H54 (cell line): Measurements from ENCODE around the gene GRIK2.

Experiments
- DNase-seq: peaks from one replicate; pipeline ENCODE4 v3.0.0; 2011; ENCODE audit warnings: low spot score, mixed read lengths; ENCODE audit not compliant: insufficient read length
- FAIRE-seq: peaks from 3 replicates; lab custom pipeline; 2011; peaks lifted over from hg19 to GRCh38; lab: Jason Lieb, UNC
- POLR2A ChIP-seq: IDR thresholded peaks from 2 replicates; pipeline ENCODE4 v1.6.1; 2011; ENCODE audit warnings: low read depth, mild to moderate bottlenecking, low read length

Gene GRIK2

DNA sequence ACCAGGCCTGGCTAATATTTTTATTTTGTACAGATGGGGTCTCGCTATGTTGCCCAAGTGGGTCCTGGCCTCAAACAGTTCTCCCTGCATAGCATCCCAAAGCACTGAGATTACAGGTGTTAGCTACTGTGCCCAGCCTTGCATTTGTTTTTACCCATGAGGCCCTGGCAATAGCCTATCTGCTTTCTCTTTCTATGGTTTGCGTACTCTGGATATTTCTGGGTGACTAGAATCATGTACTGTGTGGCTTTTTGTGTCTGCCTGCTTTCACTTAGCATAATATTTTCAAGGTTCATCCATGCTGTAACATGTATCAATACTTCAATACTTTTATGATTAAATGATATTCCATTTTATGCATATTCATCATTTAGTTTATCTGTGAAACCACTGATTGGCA, 451.7 kb downstream of the GRIK2 start:
- FAIRE-seq (no peak), DNase-seq (no peak)
- TF ChIP-seq POLR2A, result no peak

DNA sequence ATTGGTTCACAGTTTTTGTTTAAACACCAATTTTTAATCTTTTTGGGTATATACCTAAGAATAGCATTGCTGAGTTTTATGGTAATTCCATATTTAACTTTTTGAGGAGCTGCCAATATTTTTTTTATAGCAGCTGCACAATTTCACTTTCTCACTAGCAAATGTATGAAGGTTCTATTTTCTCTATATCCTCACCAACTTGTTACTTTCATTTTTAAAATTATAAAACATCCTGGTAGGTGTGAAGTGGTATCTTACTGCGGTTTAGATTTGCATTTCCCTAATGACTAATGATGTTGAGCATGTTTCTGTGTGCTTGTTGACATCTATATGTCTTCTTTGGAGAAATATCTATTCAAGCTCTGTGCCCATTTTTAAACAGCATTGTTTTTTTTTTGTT, 452.1 kb downstream of the GRIK2 start:
- FAIRE-seq (no peak), DNase-seq (no peak)
- no peak for TF ChIP-seq POLR2A

DNA sequence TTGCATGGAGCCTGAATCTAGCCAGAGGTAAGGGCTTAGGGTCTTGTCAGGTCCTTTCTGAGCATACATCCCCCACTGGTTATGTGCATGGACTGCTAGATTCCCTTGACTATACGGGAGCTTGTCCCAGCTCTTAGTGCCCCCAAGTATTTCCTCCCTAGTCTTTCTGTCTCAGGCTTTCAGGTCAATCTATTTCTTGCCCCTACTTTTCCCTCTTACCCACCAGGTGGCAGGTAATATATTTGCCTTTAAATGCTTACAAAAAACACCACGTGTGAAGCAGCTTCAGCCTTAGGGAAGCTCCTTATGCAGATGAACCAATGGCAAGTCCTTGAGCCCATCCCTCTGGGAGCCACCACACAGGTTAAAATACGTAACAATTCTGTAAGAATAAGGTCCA, 454.2 kb downstream of the GRIK2 start:
- no peak for DNase-seq
- no peak for FAIRE-seq
- no peak for TF ChIP-seq POLR2A

DNA sequence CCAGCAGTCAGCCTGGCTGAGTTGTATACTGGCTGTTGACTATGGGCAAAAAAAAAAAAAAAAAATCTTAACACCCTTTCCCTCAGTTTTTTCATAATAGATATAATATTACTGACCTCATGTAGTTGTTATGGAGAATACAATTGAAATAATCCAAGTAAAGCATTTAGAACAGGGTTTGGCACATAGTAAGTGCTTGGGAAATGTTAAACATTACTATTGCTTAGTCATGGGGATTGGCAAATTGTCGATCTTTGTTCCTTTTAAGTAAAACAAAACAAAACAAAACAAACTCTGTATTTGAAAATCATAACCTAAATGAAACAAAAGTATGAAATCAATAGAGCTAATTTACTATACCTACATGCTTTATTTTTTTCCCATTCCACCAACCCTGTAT, 458.4 kb downstream of the GRIK2 start:
- DNase-seq (no peak), FAIRE-seq (no peak)
- no peak for TF ChIP-seq POLR2A

DNA sequence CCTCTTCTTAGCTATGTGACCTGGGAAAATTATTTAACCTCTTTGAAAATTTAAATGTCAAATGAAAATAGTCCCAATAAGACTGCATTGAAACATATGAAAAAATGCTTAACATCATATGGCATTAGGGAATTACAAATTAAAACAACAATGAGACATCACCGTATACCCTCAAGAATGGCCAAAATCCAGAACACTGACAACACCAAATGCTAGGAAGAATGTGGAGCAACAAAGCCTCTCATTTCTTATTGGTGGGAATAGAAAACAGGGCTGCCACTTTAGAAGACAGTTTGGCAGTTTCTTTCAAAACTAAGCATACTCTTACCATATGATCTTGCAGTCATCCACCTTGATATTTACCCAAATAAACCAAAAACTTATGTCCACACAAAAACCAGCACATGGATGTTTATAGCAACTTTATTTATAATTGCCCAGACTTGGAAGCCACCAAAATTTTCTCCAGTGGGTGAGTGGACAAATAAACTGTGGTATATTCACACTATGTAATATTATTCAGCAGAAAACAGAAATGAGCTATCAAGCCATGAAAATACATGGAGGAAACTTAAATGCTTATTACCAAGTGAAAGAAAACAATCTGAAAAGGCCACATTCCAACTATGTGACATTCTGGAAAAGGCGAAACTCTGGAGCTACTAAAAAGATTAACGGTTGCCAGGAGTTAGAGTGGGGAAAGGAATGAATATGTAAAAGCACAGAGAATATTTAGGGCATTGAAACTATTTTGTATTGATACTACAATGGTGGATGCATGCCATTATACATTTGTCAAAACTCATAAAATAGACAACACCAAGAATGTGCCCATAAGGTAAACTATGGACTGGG, 459.9 kb downstream of the GRIK2 start:
- no peak for DNase-seq
- no peak for FAIRE-seq
- no peak for TF ChIP-seq POLR2A

DNA sequence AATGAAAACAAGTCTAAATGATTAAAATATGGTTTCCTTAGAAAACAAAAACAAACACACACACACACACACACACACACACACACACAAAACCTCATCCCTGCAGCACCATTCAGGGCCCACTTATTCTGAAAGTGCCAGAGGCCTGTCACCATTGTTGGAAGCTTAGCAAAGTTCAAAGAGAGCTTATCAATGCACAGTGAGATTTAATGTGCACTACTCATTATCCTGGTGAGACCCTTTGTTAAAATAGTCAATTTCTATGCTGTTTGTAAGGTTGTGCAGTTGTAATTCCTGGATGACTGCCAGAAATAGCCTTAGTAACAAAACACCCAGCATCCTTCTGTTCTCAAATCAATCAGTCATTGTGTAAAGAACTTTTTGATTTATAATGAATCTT, 482.9 kb downstream of the GRIK2 start:
- FAIRE-seq (no peak), DNase-seq (no peak)
- TF ChIP-seq POLR2A, result no peak

DNA sequence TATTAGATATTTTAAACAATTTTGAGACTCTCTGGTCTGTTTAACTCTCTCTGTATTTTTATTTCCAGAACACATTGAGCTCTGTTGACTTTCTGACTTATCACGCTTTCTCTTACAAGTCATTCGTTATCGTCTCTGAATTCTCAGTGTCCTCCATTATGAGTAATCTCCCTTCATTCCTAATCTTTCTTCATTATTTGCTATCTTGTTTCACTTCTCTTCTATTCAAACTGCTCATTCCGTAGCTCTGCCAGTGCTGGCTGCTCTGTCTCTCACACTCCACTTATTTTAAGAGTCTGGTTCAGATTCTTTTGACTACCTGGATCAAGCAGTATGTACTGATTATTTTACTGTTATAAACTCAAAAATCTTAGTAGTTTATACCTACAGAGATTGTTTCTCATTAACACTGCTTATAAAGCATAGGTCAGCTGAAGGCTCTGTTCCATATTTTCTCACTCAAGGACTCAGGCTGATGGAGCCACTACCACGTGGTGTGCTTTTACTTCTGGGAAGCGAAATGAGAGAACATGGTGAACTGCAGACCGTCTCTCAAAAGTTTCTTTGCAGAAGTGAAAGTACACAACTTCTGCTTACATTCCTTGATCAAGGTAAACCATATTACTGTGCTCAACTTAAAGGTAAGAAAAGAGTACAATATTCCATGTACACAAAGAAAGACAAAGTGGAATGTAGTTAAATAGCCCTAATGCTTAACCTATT, 485.2 kb downstream of the GRIK2 start:
- no peak for FAIRE-seq
- DNase-seq, result no peak
- no peak for TF ChIP-seq POLR2A

DNA sequence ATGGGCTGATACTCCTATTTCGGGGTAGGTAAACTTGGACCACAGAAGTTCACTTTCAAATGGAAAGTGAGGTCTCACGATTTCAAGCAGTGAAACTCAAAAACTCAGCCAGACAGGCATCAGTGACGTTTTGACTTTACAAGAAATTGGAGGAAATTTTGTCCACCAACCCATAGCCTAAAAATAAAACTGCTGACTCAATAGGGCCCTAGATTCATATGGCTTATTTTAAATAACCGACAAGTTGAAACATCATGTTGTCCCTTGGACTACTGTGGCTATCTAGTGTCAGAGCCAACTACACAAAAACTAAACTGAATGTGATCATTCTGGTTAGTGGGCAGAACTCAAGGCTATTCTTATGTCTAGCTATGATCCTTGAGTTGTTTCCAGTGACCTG, 486.3 kb downstream of the GRIK2 start:
- no peak for TF ChIP-seq POLR2A
- no peak for DNase-seq
- no peak for FAIRE-seq

DNA sequence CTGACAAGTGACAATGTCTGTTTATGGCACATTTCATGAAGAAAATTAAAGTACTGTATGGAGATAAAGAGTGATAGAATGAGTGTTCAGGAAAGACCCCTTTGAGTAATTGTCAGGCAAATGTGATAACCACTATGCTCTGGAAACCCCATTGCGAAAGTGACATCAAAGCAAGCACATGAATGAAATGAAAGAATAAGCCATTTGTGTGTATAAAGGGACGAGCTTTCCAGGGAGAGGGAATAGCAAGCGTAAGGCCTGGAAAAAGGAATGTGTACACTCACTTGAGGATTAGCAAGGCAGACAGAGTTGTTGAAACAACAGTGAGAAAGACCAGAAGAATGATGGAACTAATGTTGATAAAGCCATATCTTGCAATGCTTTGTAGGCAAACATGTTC, 490.0 kb downstream of the GRIK2 start:
- no peak for TF ChIP-seq POLR2A
- FAIRE-seq, result no peak
- DNase-seq, result no peak

DNA sequence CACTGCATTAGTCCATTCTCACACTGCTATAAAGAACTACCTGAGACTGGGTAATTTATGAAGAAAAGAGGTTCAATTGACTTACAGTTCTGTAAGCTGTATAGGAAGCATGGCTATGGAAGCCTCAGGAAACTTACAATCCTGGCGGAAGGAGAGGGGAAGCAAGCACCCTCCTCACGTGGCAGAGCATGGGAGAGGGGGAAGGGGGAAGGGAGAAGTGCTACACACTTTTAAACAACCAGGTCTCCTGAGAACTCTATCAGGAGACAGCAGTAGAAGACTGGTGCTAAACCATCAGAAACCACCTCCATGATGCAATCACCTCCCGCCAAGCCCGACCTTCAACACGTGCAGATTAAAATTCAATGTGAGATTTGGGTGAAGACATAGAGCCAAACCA, 494.0 kb downstream of the GRIK2 start:
- TF ChIP-seq POLR2A, result no peak
- DNase-seq, result no peak
- FAIRE-seq, result no peak

DNA sequence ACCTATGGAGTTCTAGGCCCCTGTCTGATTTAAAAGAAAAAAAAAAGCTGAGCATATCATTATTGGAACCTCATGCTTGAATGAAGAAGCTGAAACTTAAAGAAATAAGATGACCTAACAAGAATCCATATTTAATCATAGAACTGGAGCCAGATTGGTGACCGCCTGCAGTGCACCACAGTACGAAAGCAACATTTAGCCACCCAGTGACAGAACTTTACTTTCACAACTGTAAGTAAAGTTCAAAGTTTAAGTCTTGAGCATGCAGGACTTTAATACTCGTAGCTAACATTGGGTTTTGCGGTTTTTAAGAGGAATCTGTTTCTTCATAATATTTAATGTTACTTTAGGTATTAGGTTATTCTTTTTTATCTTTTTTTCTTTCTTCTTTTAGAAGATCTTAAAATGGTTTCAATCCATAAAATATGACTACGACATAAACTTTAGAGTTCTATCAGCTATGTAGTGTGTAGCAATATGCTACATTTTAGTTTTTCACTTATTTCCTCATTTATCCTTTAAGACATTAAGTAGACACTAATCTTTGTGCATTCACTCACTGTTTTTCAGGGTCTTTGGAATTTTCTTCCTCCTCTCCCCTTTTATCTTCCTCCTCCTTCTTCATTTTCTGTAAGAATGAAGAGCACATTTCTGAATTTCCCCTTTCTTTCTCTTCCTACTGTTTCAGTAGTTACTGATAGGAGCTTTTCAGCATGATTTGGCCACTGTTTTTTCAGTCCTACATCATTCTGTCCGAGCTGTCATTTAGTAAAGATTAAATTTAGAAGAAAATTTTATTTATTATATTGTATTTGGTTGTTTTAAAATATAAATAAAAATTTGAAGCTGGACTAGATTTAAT, 514.1 kb downstream of the GRIK2 start:
- DNase-seq (no peak), FAIRE-seq (no peak)
- TF ChIP-seq POLR2A, result no peak

DNA sequence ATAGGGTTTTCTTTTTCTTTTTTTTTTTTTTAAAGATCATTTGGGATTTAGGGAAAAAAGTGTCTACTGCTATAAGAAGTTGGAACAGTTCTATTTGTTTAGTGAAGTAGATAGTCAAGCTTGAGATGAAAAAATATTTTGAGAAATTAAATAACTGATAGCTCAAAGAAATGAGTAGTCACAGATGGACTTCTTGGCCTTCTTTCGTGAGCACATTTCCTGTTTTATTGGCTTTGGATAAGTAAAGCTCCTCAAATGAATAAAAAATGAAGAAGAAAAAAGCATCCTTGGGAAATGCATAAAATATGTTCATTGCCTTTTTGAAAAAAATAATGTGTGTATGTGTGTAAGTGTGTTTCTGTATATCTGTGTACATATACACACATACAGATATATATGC, 515.9 kb downstream of the GRIK2 start:
- no peak for DNase-seq
- no peak for FAIRE-seq
- no peak for TF ChIP-seq POLR2A

DNA sequence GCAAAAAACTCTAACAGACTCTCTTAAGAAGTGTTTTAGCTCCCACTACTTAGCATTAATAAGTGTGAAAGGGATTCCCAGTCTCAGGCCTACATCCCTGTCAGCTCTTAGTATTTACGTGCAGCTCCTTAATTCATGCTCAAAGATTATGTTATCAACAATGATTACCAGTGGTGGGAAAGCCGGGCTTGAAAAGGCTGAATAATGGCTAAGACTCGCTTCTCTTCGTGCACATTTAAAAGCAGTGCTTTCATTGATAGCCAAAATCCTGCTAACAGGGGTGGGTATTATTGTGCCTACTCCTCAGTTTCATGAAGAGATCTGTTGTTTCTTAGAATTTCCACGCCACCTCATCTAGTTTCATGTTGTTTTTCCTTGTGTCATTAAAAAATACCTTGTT, 518.8 kb downstream of the GRIK2 start:
- TF ChIP-seq POLR2A, result no peak
- DNase-seq (no peak), FAIRE-seq (no peak)

DNA sequence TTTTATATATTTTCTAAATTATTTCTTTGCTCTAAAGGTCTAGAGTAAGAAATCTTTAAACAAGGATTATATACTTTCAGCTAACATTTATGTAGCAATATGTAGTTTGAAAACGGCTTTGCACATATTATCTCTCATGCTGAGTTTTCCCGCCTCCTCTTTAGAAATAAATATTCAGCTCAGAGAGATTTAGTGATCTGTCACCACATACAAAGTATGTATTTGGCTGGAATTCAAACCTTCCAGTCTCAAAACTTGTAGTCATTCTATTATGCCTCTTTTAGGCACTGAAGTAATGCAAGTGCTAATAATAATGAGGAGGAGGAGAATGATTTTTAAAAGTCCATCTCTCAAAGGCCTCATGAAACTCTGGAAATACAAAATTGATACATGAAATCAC, 525.0 kb downstream of the GRIK2 start:
- FAIRE-seq, result no peak
- no peak for DNase-seq
- no peak for TF ChIP-seq POLR2A
